Activated T-helper 17 cell treated with anti-CD3 and anti-CD28 coated beads, Interleukin-2, amount 50 U/mL, for 72 hours (primary cell): ENCODE measurements around the gene CRYBG2. TPM values are rescaled to one million over a fixed set of nuclear protein-coding genes. Genes with fewer than 3 reads are reported as not detected.
A peak's percentile ranks its signal among the peaks of the same experiment; 100 is the strongest.

ENCODE experiments used
- ATAC-seq: fragments of 150-1000 bp; cut with Tn5 transposase; replicated peaks from 2 replicates; pipeline ENCODE4 v1.10.0; 2021; ENCODE audit warnings: mild to moderate bottlenecking, moderate library complexity
- H3K27ac Mint-ChIP-seq: one replicate; pipeline ENCODE4 v1.8.0; 2022; ENCODE audit warnings: mixed read lengths
- H3K27me3 Mint-ChIP-seq: one replicate; pipeline ENCODE4 v1.8.0; 2022; ENCODE audit warnings: mixed read lengths
- H3K36me3 Mint-ChIP-seq: one replicate; pipeline ENCODE4 v1.8.0; 2022; ENCODE audit warnings: low read depth, mild to moderate bottlenecking, mixed read lengths
- H3K4me1 Mint-ChIP-seq: one replicate; pipeline ENCODE4 v1.8.0; 2022; ENCODE audit warnings: mixed read lengths
- H3K4me3 Mint-ChIP-seq: one replicate; pipeline ENCODE4 v1.8.0; 2022; ENCODE audit warnings: mild to moderate bottlenecking, mixed read lengths
- H3K9me3 Mint-ChIP-seq: one replicate; pipeline ENCODE4 v1.8.0; 2022; ENCODE audit warnings: mixed read lengths
- total RNA-seq, 2 donors: library from RNA; stranded (reverse); gene quantifications; one replicate each; pipeline ENCODE4 v1.2.3, GENCODE V29; 2022

CRYBG2 gene
- total RNA-seq, 2 donors from 2014 or later, result 0.37 to 13.6 TPM

DNA sequence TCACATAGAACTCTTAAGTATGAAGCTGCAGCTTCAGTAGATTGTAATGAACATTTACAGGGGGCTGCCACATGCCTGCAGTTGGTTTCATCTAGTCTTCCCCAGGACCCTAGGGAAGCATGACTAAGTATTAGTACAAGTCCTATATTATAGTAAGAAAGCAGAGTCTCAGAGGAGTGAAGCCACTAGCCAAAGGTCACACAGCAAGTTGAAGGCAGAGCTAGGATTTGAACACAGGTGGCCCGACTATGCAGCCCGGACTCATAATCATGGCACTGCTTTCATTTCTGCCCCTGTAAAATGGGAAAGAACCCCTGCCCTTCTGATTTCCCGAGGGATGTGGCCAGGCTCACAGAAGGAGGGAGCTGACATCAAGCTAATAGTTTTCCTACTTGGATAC is 8.4 kb upstream of the CRYBG2 start:
- H3K9me3 Mint-ChIP-seq, result no peaks in the 10 kb centered on the region
- H3K4me1 Mint-ChIP-seq, result peaks cover 23% of the 10 kb centered on the region
- peaks cover 5% of the 10 kb centered on the region for H3K27me3 Mint-ChIP-seq
- no peak for ATAC-seq
- no peak overlapping the region for H3K27ac Mint-ChIP-seq
- peaks cover 8% of the 10 kb centered on the region for H3K36me3 Mint-ChIP-seq
- no peak overlapping the region for H3K4me3 Mint-ChIP-seq

DNA sequence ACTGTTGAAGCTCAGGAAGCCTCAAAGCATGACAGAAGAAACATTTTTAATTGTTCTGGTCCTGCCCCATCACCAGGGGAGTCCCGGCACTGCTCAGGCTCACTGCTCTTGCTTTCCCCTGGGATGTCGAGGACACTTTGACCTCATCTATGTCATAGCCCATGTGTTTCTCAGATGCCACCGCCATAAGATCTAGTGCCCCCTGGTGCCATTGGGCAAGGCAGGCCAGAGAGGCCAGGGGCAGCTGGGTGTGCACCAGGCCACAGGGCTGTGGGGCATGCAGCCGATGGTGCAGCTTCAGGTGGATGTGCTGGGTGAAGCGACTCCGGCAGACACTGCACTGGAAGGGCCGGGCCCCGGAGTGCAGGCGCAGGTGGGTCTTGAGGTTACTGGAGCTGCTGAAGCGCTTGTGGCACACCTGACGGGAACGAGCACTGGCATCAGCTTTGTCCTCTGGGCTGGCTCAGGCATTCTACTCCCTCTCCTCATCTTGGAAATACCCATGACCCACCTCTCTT is 7.7 kb upstream of the CRYBG2 start:
- Mint-ChIP-seq H3K9me3 (no peaks in the 10 kb centered on the region), H3K27me3 (peaks cover 5% of the 10 kb centered on the region), H3K36me3 (peaks cover 8% of the 10 kb centered on the region), H3K4me3 (no peak overlapping the region), H3K27ac (no peak overlapping the region), H3K4me1 (peaks cover 23% of the 10 kb centered on the region)
- no peak for ATAC-seq

DNA sequence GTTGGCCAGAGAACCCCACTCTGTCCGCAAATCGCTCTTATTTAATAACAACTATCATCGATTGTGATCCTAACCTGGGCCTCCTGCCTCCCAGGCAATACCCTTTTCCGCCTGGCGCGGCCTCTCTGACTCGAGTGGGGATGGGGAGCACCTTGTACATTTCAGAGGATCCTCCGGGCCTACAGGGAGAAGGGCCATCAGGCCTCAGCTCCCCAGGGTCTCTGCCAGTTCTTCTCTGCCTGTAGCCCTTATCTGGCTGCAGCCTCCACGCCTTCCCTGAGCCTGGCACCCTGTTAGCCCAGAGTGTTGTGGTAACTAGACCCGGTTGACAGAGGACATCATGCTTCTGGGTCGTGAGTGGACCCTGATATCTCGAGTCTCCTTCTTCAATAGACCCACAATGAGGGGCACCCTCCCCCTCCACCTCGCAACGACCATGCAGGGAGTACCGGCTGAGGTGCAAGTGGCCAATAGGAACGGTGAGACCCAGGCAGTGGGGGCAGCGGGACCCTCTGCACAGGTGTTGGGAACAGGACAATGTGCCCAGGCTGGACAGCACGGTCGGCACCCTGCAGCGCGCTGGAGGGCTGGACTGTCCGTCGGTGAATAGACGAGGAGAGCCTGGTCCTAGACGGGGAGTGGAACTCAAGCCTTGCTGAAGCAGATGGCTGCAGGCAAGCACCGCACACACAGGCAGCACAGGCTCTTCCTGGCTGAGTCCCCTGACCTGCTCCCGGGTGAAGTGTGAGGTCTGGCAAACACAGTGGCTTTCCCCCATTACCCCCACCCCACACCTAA is 7.1 kb upstream of the CRYBG2 start:
- no peak for ATAC-seq
- peaks cover 8% of the 10 kb centered on the region for H3K36me3 Mint-ChIP-seq
- no peak overlapping the region for H3K27ac Mint-ChIP-seq
- no peaks in the 10 kb centered on the region for H3K9me3 Mint-ChIP-seq
- H3K4me1 Mint-ChIP-seq, result peaks cover 23% of the 10 kb centered on the region
- peaks cover 5% of the 10 kb centered on the region for H3K27me3 Mint-ChIP-seq
- peak overlapping the region; percentile 84 for H3K4me3 Mint-ChIP-seq

DNA sequence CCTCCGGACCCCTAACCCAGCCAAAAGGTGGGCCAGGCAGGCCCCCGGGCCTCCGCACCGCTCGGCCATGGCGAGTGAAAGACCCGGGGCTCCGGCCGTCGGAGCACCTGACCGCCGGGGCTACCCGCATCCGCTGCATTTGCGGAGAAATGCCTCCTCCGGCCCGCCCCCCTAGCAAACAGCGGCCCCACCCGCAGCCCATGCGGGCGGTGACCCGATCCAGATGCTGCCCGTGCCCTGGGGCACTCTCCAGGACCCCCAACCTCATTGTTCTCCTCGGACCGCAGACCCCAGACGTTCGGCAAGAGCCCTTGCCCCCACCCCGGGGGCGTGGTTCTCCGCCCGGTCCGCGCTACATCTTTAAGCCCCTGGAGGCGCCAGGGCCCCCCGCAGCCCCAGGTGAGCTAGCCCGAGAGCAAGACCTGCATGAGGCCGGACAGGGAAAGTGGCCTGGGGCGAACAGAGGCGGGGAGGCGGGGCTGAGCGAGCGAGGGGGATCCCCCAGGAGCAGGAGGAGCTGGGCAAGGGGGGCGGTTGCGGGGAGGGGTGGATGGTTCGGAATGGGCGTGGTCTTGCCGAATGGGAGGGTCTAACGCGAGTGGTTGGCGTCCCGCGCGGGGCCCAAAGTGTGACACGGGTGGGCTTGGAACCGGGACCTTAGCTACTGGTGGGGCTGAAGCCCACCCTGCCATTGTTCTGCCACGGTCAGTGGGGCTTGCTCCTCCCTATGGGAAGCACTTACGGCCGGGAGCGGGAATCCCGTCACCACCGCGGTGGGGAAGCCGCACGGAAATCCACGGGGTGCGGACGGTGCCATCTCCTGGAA is 6.3 kb upstream of the CRYBG2 start:
- H3K4me3 Mint-ChIP-seq, result peak overlapping the region; percentile 84
- peak overlapping the region; percentile 86 for H3K27ac Mint-ChIP-seq
- peaks cover 8% of the 10 kb centered on the region for H3K36me3 Mint-ChIP-seq
- no peaks in the 10 kb centered on the region for H3K9me3 Mint-ChIP-seq
- H3K4me1 Mint-ChIP-seq, result peaks cover 23% of the 10 kb centered on the region
- ATAC-seq, result peak; percentile 29
- peaks cover 5% of the 10 kb centered on the region for H3K27me3 Mint-ChIP-seq

DNA sequence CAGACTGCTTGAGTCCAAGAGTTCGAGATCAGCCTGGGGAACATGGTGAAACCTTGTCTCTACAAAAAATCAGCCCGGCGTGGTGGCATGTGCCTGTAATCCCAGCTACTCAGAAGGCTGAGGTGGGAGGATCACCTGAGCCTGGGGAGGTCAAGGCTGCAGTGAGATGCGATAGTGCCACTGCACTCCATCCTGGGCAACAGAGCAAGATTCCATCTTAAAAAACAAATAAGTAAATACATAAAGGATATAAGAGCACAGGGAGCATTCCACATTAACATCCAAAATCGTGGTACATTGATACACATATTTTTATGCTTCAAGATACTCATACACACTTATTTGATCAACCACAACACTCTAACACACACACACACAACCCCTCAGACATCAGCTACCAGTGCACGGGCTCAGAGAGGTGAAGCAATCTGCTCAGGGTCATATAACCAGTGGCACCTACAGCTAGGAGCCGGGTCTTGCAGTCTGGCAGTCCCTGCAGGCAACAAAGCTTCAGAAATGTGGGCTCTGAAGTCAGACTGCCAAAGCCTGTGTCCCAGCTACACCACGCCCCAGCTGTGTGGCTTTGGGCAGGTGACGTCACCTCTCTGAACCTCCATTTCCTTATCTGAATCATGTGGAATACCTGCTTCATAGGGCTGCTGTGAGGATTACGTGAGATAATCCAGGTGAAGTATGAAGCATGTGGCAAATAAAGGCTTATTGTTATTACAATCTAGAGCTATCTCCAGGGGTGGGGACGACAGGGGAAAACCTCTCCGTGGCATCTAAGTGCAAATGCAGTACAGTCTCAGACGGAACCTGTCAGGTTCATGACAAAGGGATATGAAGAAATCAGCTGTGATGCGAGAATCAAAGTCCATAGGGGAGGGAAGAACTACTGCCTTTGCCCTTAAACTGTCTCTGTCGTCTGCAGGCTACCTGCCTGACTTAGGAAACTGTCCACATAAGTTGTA is 4.8 kb upstream of the CRYBG2 start:
- Mint-ChIP-seq H3K36me3 (peaks cover 8% of the 10 kb centered on the region), H3K9me3 (no peaks in the 10 kb centered on the region), H3K27me3 (peaks cover 5% of the 10 kb centered on the region), H3K4me3 (peak overlapping the region; percentile 84), H3K4me1 (peaks cover 19% of the 10 kb centered on the region), H3K27ac (peak overlapping the region; percentile 86)
- peak; percentile 93 for ATAC-seq

DNA sequence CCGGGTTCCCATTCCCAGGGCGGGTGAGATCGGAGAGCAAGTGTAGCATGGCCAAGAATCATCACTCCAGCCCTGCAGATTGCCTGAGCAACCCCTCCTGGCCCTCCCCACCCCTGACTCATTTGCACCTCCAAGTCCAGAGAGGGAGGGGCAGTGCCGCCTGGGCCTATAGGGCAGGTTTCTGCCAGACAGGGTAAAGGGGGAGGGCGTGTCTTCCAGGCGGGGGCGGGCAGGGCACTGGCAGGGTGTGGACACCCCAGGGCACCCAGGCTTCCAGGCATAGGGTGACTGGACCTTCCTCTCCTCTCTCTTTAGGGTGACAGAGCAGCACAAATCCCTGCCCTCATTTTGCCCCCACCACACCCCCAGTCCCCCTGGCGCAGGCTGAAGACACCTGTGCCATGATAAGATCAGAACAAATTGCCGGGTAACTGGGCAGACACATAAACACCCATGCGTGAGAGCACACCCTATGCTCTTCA is 3.2 kb upstream of the CRYBG2 start:
- Mint-ChIP-seq H3K4me1 (peaks cover 19% of the 10 kb centered on the region), H3K27ac (peak overlapping the region; percentile 2), H3K4me3 (no peak overlapping the region), H3K27me3 (peaks cover 5% of the 10 kb centered on the region), H3K9me3 (no peaks in the 10 kb centered on the region), H3K36me3 (peaks cover 8% of the 10 kb centered on the region)
- no peak for ATAC-seq

DNA sequence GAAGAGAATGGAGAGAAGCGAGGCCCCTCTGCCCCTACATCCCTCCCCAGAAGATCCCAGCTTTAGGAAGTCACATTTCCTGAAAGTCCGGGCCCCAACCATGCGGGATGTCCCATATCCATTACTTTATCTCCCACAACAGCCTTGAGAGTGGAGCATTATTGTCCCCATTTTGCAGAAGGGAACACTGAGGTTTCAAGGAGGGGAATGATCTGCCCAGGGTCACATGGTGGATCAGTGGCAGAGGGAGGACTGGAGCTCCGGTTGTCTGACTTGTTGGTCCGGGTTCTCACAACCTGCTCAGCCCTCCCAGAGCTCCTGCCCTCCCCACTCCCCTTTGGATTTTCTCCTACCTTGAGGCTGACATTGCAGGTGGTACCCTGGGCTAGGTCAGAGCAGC is 2.2 kb upstream of the CRYBG2 start:
- Mint-ChIP-seq H3K9me3 (no peaks in the 10 kb centered on the region), H3K4me3 (no peak overlapping the region), H3K27me3 (peaks cover 5% of the 10 kb centered on the region), H3K4me1 (peaks cover 18% of the 10 kb centered on the region), H3K36me3 (peaks cover 8% of the 10 kb centered on the region), H3K27ac (peak overlapping the region; percentile 57)
- no peak for ATAC-seq

DNA sequence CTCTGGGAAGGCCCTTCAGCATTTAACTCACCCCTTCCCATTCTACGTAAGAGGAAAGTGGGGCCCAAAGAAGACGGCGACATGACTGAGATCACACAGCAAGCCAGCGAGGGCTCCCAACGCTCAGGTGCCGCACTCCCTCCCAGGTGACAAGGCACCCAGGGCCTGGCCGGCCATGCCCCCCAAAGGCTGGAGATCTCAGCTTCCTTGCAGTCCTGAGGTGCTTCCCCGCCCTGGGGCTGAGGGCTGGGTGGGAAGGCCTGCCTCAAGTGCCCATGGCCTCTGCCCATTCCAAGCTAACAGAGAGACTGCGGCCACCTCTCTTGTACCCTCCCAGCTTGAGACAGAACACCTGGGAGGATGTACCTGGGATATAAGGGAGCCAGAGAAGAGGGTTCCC is 1.0 kb upstream of the CRYBG2 start:
- H3K27ac Mint-ChIP-seq, result no peak overlapping the region
- no peaks in the 10 kb centered on the region for H3K27me3 Mint-ChIP-seq
- peaks cover 5% of the 10 kb centered on the region for H3K36me3 Mint-ChIP-seq
- no peak overlapping the region for H3K4me3 Mint-ChIP-seq
- no peak for ATAC-seq
- peaks cover 12% of the 10 kb centered on the region for H3K4me1 Mint-ChIP-seq
- H3K9me3 Mint-ChIP-seq, result no peaks in the 10 kb centered on the region

DNA sequence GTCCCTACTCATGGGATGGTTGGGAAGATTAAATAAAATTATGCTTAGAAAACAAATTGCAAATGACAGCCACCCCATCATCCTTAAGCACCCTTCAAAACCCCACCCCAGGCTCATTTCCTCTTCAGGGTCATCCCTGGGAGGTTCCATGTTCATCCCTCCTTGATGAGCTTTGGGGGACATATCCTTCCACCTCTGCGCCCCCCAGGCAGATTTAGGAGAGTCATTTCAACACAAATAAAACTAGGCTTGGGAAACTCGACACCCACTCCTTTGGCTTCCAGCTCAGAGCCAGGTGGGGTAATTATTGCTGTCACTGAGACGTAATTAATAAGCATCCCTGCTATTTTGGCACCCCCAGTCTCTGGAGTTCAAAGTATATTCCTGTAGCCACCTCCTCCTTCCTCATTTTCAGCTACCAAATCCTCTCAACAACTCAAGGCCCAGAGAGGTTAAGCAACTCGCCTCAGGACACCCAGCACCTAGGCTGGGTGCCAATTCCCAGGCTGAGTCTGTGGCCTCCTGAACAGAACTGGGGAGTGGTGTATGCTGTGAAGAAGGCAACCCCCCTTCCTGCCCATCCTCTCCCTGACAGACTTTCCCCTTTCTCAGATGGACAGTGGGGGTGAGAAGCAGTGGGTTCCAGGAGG is 595 bp downstream of the CRYBG2 start:
- no peak for ATAC-seq
- Mint-ChIP-seq H3K27me3 (no peaks in the 10 kb centered on the region), H3K36me3 (no peaks in the 10 kb centered on the region), H3K9me3 (no peaks in the 10 kb centered on the region), H3K4me3 (no peak overlapping the region), H3K27ac (peak overlapping the region; percentile 28), H3K4me1 (no peaks in the 10 kb centered on the region)

DNA sequence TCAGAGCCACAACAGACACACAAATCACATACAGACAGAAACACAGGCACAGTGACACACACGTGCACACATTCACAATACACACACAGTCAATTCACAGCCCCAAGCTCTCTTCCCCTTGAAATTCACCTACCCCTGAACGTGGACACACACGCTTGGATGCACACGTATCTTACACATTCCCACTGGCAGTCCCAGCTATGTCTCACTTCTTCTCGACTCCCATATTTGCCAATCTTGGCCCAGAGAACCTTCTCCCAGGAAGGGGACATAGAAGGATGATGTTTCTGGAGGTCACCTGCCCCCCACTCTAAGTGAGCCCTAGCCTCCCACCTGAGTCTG is 1.6 kb downstream of the CRYBG2 start:
- no peaks in the 10 kb centered on the region for H3K9me3 Mint-ChIP-seq
- no peak overlapping the region for H3K4me3 Mint-ChIP-seq
- no peaks in the 10 kb centered on the region for H3K36me3 Mint-ChIP-seq
- H3K27me3 Mint-ChIP-seq, result no peaks in the 10 kb centered on the region
- no peak for ATAC-seq
- H3K27ac Mint-ChIP-seq, result no peak overlapping the region
- H3K4me1 Mint-ChIP-seq, result no peaks in the 10 kb centered on the region

DNA sequence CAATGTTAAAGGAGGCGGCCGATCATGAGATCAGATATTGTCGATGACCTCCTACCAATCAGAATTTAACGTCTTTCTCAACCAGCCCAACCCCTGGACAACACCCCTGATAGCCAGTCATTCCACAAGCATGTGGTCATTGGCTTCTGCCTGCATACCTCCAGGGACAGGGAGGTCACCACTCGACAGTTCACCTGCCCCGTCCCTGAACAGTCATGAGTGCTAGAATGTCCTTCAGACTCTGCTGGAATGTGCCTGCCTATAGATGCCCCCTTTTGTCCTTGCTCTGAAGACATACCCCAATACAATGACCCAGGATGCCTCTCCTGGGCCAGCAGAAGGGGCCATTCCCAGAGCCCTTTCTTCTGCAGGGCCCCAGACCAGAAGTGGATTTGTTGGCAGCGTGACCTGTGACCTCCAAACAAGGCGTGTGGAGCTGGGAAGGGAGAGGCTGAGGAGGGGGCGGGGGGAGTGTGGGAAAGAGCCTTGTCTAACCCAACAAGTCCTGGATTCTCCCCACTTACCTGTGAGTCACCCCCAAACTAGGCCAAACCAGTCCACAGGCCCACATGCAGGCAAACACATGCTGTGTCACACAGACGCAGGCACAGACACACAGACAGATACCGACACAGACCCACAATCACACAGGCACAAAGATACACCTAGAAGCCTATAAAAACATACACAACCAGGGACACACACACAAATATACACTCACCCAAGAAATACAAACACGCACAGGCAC is 2.2 kb downstream of the CRYBG2 start:
- no peaks in the 10 kb centered on the region for H3K9me3 Mint-ChIP-seq
- H3K4me3 Mint-ChIP-seq, result no peak overlapping the region
- no peaks in the 10 kb centered on the region for H3K27me3 Mint-ChIP-seq
- ATAC-seq, result peak; percentile 50
- H3K27ac Mint-ChIP-seq, result no peak overlapping the region
- H3K4me1 Mint-ChIP-seq, result no peaks in the 10 kb centered on the region
- H3K36me3 Mint-ChIP-seq, result no peaks in the 10 kb centered on the region

DNA sequence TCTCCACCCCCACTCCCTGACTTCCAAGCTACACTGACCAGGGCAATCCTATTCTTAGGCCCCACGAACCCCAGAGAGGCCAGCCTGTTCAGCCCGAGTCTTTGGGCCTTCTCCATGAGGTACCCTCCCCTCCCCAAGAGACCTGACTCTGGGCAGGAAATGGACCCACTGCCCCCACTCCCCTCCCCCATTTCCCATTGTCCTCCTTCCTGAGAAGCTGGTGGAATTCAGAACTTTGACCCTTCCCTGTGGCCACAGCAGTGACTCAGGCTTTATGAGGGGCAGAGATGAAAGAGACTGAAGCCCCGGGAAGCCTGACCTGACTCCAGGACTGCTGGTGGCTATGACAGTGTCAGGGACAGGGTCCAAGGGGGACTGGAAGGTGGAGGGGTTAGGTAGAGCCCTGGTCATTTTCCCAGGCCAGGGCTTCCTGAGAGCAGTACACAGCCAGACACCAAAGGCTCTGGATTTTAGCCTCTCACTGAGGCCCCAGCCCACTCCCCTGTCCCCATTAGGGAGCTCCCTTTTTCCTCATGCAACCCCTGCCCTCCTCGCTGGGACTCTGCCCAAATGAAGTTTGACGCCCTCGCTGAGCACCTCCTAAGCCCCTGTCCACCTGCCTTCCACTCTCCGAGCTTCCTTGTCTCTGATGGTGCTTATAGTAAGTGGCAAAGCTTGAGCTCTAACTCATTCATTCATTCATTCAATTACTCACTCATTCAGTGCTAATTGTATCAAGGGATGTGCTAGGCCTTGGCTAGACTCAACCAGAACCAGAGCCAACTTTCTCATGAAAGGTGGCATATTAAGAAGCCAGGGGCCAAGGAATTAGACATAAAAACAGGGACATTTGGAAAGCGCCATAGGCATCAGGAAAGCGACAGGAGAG is 3.0 kb downstream of the CRYBG2 start:
- Mint-ChIP-seq H3K4me3 (no peak overlapping the region), H3K27me3 (no peaks in the 10 kb centered on the region), H3K4me1 (no peaks in the 10 kb centered on the region), H3K27ac (no peak overlapping the region), H3K36me3 (no peaks in the 10 kb centered on the region), H3K9me3 (no peaks in the 10 kb centered on the region)
- ATAC-seq, result no peak
